ENCODE data around the gene ZNF821.
A peak's percentile ranks its signal among the peaks of the same experiment; 100 is the strongest.
"Not testable (repeated sequence)": the region's sequence is repeated elsewhere in the genome, so short reads cannot be mapped to it uniquely, and the experiment has no call there.

The ZNF821 gene

GRCh38 chr16:71902656-71903365 lies 18.8 kb upstream of the ZNF821 start:
- DNase-seq (ENCODE audit: low spot score) = no peak

DNA sequence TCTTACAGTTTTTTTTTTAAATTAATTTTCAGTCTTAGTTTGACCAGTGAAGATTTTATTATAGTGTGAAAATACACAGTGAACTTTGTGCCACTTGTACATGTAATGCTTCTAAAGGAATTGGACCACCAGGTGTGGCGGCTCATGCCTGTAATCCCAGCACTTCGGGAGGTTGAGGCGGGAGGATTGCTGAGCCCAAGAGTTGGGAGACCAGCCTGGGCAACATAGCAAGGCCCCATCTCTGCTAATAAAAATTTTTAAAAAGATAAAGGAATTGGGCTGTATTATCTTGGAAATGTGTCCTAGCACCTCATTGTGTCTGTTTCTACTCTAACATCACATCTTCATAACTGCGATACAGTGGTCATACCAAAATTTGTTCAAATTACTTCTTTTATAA lies 15.2 kb upstream of the ZNF821 start:
- DNase-seq (ENCODE audit: low spot score) = no peak

GRCh38 chr16:71896764-71897368 lies 12.9 kb upstream of the ZNF821 start:
- DNase-seq (ENCODE audit: low spot score) = no peak

GRCh38 chr16:71895679-71896365 lies 11.8 kb upstream of the ZNF821 start:
- DNase-seq (ENCODE audit: low spot score) = peak; percentile 48

DNA sequence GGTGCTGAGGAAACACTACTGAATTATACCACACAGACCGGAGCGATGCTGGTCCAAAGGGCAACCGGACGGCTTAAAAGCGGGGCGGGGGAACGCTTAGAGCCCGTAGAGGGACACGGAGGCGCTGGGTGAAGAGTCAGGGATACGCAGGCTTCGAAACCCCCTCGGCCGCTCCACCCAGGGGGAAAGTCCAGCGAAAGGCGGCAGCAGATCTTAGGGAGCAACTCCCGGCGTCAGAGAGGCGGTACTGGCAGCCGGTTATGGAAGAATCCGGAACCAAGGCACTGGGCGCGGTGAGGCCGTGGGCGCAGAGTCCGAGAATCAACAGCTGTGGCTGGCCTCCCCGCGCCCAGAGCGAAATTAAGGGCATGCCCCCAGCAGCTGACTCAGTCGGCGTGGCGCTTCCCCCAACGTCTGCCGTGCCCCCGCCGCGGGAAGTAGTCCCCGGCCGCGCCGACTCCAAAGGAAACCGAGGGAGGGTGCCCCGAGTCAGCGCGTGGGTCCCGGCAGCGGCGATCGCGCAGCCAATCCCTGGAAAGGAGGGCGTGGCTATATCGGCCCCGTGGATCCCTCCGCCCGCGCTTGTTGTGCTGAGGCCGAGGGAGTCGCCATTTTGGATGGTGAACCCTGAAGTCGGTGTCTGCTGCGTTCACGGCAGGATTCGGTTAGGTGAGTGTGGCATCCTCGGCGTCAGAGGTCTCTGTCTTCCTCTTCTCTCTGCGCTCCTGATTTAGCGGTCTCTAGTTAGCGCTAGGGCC lies 11.1 kb upstream of the ZNF821 start, which contains the start of gene IST1:
Gene IST1, plus strand, starts transcription at position 611 of the 758 bp plus-strand sequence. CDS start 20,110 bp downstream, outside the sequence.
- peak; percentile 99 for DNase-seq (ENCODE audit: low spot score)

DNA sequence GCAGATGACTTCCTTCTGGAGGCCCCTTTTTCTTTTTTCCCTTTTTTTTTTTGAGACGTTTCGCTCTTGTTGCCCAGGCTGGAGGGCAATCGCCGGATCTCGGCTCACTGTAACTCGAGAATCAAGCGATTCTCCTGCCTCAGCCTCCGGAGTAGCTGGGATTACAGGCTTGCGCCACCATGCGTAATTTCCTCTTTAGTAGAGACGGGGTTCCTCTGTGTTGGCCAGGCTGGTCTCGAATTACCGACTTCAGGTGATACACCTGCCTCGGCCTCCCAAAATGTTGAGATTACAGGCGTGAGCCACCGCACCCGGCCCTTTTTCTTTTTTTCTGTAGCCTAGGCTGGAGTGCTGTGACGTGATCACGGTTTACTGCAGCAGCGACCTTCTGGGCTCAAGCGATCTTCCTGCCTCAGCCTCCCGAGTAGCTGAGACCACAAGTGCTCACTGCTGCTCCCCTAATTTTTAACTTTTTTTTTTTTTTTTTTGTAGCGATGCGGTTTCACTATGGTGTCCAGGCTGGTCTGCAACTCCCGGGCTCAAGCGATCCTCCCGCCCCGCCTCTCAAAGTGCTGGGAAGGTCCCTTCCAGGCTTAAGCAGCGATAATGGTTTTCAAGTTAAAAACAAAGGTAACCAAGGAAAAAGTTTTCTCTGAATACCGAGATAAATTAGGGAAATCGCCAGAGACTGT lies 10.4 kb upstream of the ZNF821 start:
- peak; percentile 32 for DNase-seq (ENCODE audit: low spot score)

DNA sequence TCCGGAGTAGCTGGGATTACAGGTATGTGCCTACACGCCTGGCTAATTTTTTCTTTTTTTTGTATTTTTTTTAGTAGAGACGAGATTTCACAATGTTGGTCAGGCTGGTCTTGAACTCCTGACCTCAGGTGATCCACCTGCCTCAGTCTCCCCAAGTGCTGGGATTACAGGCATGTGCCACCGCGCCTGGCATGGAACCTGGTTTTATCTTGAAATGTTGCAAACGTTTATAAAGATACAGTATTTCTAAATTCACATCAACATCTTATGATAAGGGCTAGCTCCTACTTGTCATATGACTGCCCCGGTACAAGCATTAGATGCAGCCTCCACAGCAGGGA lies 9.9 kb upstream of the ZNF821 start:
- DNase-seq (ENCODE audit: low spot score) = no peak

GRCh38 chr16:71889147-71889546 lies 5.2 kb upstream of the ZNF821 start:
- DNase-seq (ENCODE audit: low spot score) = no peak

- no peak for DNase-seq (ENCODE audit: low spot score)
Measured at GRCh38 chr16:71885261-71885650, 1.3 kb upstream of the ZNF821 start.

GRCh38 chr16:71883168-71883848 lies 674 bp downstream of the ZNF821 start:
- no peak for DNase-seq (ENCODE audit: low spot score)

DNA sequence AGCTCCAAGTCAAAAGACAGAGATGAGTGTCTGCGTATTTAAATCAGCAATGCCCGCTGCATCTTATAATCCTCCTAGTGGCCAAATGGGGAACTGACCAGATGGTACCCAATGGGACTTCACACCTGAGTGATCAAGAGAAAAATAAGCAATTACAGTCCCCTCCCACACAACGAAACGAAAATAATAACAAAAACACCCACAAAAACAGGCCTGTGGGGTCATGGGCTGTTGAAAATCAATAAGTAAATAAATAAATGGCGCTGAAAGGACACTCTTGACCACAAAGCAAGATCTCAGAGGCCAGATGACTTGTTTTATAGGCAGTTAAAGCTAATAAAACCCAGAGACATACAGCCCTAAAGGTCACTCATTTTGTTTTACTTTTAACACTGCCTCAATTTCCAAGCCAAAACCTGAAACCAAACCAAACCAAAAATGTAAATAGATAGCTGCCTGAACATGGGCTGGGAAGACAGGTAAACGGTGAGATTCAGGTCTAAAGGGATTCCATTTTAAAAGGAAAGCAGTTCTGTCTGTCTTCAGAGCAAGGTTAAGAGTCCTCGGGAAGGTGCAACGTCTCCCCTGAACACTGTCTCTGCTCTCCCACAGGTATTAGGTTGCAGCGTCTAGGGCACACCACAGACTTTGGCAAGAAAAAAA lies 1.3 kb downstream of the ZNF821 start:
- DNase-seq (ENCODE audit: low spot score) = peak; percentile 77

DNA sequence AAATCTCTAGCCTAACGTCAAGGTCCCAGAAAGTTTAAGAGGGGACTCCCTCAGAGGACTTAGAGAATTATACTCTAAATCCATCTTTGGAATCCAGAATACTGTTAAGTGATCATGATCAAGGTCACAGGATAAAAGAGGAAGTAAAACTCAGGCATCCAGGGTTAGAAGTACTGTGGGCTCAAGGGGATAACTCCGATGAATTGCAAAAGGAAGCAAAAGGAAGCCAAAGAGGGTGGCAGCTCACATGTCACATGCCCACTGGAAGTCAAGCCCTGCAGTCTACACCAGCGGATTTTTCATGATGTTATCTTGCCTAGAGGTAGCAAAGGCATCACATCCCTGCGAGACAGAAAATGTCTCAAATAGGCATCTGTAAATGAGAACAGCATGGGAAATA lies 3.8 kb downstream of the ZNF821 start:
- no peak for DNase-seq (ENCODE audit: low spot score)

DNA sequence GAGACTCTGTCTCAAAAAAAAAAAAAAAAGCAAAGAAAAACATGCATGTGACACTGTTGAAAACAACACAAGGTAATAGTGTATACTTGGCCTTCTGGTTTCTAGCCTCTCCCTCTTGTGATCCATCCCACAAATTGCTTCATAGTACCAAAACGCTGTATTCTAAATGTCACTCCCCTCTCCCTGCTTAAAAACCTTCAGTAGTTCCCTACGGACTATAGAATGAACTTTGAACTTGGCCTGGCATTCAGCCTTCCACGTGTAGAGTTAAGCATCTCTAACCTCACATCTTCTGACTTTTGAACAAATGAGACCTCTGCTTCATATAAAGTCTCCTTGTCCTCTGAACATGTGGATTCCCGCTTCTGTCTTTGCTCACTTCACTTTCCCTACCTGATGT lies 5.1 kb downstream of the ZNF821 start:
- no peak for DNase-seq (ENCODE audit: low spot score)

DNA sequence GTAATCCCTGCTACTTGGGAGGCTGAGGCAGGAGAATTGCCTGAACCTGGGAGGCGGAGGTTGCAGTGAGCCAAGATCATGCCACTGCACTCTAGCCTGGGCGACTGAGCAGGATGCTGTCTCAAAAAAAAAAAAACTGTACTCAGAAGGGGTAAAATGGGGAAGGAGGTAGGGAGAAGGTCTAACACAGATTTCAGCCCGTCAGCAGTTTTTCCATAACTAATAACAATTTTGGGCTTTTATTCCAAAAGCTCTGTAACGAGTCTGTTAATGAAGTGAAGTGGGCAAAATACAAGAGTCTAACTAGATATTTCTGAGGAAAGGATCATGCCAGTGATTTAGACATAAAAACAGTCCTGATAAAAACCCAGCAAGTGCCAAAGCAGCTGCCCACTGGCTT lies 10.8 kb downstream of the ZNF821 start:
- no peak for DNase-seq (ENCODE audit: low spot score)

DNA sequence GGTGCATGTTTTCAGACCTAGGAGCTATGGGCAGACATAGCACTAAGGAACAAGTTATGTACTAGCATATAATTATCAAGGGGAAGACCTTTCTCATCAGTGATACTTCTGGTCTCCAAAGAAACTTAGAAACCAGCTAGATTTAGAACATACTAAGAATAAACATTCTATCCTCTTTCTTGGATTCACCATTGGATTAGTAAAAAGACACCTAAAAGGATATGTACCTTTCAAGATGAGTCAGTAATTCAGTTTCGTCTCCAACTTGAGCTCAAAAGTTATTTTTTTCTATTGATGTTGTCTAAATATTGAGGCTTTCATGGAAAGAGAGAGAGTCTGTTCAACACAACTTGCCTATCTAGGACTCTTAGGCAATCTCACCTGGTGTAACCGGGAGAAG lies 13.2 kb downstream of the ZNF821 start:
- DNase-seq (ENCODE audit: low spot score) = no peak

DNA sequence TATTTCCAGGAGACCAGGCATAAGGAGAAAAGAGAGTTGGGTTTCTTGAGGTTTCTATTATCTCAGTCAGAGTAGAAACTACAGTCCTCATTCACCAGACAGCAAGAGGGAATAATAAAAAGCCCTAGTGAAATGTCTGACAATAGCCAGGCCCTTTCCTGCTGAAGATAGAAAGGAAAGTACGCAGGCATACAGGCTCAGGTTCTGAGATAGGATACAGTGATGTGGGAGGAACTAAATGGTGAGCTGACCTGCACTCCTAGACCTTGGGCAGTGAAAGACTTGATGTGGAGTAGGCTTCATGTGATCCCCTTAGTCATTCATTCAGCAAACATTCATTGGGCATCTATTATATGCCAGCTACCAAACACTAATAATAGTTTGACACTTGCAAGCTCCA lies 14.9 kb downstream of the ZNF821 start:
- DNase-seq (ENCODE audit: low spot score) = no peak

DNA sequence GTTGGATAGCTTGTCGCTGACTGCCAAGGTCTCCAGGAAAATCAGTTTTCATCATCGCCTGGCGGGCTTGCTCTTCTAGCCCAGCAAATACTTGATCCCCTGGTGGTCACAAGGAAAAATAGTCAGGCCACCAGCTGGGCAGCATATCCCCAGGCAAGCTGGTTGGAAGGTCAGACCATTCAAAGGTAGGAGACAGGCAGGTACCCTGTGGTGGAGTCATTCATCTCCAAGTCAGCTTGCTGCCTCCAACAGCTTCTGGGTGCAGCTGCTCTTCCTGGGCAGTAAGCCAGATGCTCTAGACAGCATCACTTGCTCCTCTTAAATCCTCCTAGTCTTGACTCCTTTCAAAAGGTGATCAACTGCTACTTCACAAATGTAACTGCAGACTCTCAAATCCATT lies 16.0 kb downstream of the ZNF821 start:
- DNase-seq (ENCODE audit: low spot score) = no peak

- not testable (repeated sequence) for DNase-seq (ENCODE audit: low spot score)
Measured at GRCh38 chr16:71867175-71867574, 16.8 kb downstream of the ZNF821 start.

DNA sequence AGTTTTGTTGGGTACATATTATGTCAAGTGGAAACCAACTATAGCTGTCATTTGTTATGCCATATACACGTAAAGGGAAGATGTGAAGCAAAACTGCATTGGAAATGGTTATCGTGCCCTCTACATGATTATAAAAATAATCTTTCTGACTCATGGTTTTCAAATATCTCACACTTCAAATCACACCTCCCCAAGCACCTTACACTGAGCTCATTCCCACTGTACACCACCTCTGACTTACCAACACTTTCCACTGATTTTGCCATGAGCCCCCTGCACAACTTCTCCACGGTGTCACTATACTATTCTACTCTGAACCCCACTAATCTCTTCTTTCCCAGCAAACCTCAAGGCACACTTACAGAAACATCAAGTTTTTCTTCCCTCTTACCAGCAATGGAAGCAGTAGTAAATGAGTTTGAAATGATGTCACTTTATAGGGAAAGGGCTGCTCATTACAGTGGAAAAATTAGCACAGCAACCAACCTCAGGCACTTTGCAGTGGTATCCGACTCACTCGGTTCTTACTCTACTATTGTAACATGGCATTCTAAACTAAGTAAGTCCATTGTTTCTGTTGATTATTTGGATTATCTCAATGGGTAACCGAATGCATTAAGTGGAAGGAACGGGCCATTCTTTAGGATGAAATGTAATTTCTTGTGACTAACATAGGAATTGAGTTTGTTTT lies 18.7 kb downstream of the ZNF821 start:
- no peak for DNase-seq (ENCODE audit: low spot score)

DNA sequence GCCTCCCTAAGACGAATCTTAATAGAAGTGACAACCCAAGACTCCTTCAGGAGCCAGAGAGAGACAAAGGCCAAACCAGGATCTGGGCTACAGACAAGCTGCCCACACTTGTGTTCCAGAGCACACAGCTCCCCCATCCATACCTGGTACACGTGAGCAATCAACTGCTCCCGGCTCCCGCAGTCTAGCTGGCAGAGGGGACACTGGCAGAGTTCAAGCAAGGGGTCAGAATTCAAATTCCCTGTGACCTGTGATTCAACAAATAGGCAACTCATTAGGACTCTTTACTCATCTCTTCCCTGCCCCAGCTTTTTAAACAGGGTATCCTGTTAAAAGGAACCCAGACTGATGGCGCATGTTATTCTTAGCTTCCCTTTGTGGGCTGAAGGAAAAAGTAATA lies 20.0 kb downstream of the ZNF821 start:
- no peak for DNase-seq (ENCODE audit: low spot score)

All from AG20443 (cell line).